Activated CD4-positive, CD25-positive, alpha-beta regulatory T cell treated with anti-CD3 and anti-CD28 coated beads, Interleukin-2, amount 50 U/mL, for 24 hours (primary cell): Measurements from ENCODE around the gene A1CF.
"Not testable (repeated sequence)": the region's sequence is repeated elsewhere in the genome, so short reads cannot be mapped to it uniquely, and the experiment has no call there.

ENCODE experiments used
- ATAC-seq, 2 donors: fragments of 150-1000 bp; cut with Tn5 transposase; one replicate each; pipeline ENCODE4 v1.10.0; 2021; ENCODE audit warnings: mild to moderate bottlenecking in 1 of 2, moderate library complexity in 1 of 2

The A1CF gene

GRCh38 chr10:50885097-50885859 lies at the start of gene A1CF:
TSS of gene A1CF (minus strand) at chr10:50885627. CDS start at chr10:50859940, 25,687 bp downstream.
- ATAC-seq: no peak

- no peak for ATAC-seq
Observed at GRCh38 chr10:50931948-50932431, 46.6 kb upstream of the A1CF start.

GRCh38 chr10:50929670-50930069 lies 44.2 kb upstream of the A1CF start:
- no peak for ATAC-seq

- ATAC-seq: no peak
Observed at GRCh38 chr10:50928190-50928552, 42.7 kb upstream of the A1CF start.

- ATAC-seq: no peak
Observed at GRCh38 chr10:50927522-50928189, 42.2 kb upstream of the A1CF start.

- ATAC-seq: not testable (repeated sequence)
Observed at GRCh38 chr10:50923471-50923870, 38.0 kb upstream of the A1CF start.

- no peak for ATAC-seq
Observed at GRCh38 chr10:50919010-50919409, 33.6 kb upstream of the A1CF start.

GRCh38 chr10:50918529-50918928 lies 33.1 kb upstream of the A1CF start:
- no peak for ATAC-seq

- ATAC-seq: no peak
Observed at GRCh38 chr10:50917486-50917885, 32.1 kb upstream of the A1CF start.

GRCh38 chr10:50909334-50910014 lies 24.0 kb upstream of the A1CF start:
- no peak for ATAC-seq

- no peak for ATAC-seq
Observed at GRCh38 chr10:50908366-50908765, 22.9 kb upstream of the A1CF start.

GRCh38 chr10:50905797-50906196 lies 20.4 kb upstream of the A1CF start:
- ATAC-seq: not testable (repeated sequence)

GRCh38 chr10:50896721-50897120 lies 11.3 kb upstream of the A1CF start:
- ATAC-seq: no peak

GRCh38 chr10:50894312-50894711 lies 8.9 kb upstream of the A1CF start:
- ATAC-seq: no peak

- no peak for ATAC-seq
Observed at GRCh38 chr10:50892467-50892866, 7.0 kb upstream of the A1CF start.

- ATAC-seq: no peak
Observed at GRCh38 chr10:50884302-50884701, 1.1 kb downstream of the A1CF start.

GRCh38 chr10:50883629-50884028 lies 1.8 kb downstream of the A1CF start:
- ATAC-seq: no peak

- ATAC-seq: no peak
Observed at GRCh38 chr10:50882540-50882983, 2.9 kb downstream of the A1CF start.

GRCh38 chr10:50881046-50881445 lies 4.4 kb downstream of the A1CF start:
- not testable (repeated sequence) for ATAC-seq

- ATAC-seq: no peak
Observed at GRCh38 chr10:50876429-50876828, 9.0 kb downstream of the A1CF start.

- ATAC-seq: no peak
Observed at GRCh38 chr10:50874723-50875122, 10.7 kb downstream of the A1CF start.

- no peak for ATAC-seq
Observed at GRCh38 chr10:50866317-50866716, 19.1 kb downstream of the A1CF start.

GRCh38 chr10:50862719-50863118 lies 22.7 kb downstream of the A1CF start:
- ATAC-seq: no peak

GRCh38 chr10:50861370-50861769 lies 24.1 kb downstream of the A1CF start:
- no peak for ATAC-seq
